ENCODE data around the gene NHLRC2. TPM values are rescaled to one million over a fixed set of nuclear protein-coding genes. Genes with fewer than 3 reads are reported as not detected.

The NHLRC2 gene
- total and polyA plus RNA-seq, 10 donors, result 3.4 to 71.1 (median 47.1) TPM

- Histone ChIP-seq H3K4me3 (no peak overlapping the region), H3K9me3 (no peaks in the 10 kb centered on the region), H3K36me3 (peaks cover 0 to 85% (median 45%) of the 10 kb centered on the region in 6 donors), H3K27ac (no peak overlapping the region), H3K4me1 (no peaks in the 10 kb centered on the region), H3K27me3 (replicated peaks in 1 of 7) (no peaks in the 10 kb centered on the region)
- DNase-seq, result no peak
- WGBS, 5 donors, result 92 to 99% (median 95%) methylated on average over 2 of the region's 2 CpGs
- intact Hi-C loops (cut with DNase I; ENCODE audit: low total_unique reads), result no loop called here
- no peak for TF ChIP-seq CTCF (IDR thresholded peaks at IDR 0.05 in 8 of 11, conservative IDR thresholded peaks at IDR 0.05 in 3 of 11)
- TF ChIP-seq POLR2A (IDR thresholded peaks at IDR 0.05), result no peak
- TF ChIP-seq POLR2AphosphoS5 (IDR thresholded peaks at IDR 0.05), result no peak
These were observed 45.6 kb downstream of the NHLRC2 start for GRCh38 chr10:113899952-113900598.

- Histone ChIP-seq H3K36me3 (peaks cover 2 to 99% (median 61%) of the 10 kb centered on the region in 6 donors), H3K9me3 (no peaks in the 10 kb centered on the region), H3K4me3 (no peak overlapping the region), H3K27ac (no peak overlapping the region), H3K27me3 (replicated peaks in 1 of 7) (no peaks in the 10 kb centered on the region), H3K4me1 (no peaks in the 10 kb centered on the region)
- TF ChIP-seq POLR2AphosphoS5 (IDR thresholded peaks at IDR 0.05), result no peak
- TF ChIP-seq POLR2A (IDR thresholded peaks at IDR 0.05), result no peak
- no peak for TF ChIP-seq CTCF (IDR thresholded peaks at IDR 0.05 in 8 of 11, conservative IDR thresholded peaks at IDR 0.05 in 3 of 11)
- 93 to 100% (median 95%) methylated on average over 1 of the region's 1 CpG for WGBS, 5 donors
- no peak for DNase-seq
- intact Hi-C loops (cut with DNase I; ENCODE audit: low total_unique reads), result no loop called here
These were observed 51.3 kb downstream of the NHLRC2 start for GRCh38 chr10:113905756-113906155.

- TF ChIP-seq POLR2AphosphoS5 (IDR thresholded peaks at IDR 0.05) (no peak), CTCF (IDR thresholded peaks at IDR 0.05 in 8 of 11, conservative IDR thresholded peaks at IDR 0.05 in 3 of 11) (no peak), POLR2A (IDR thresholded peaks at IDR 0.05) (no peak)
- H3K36me3 ChIP-seq, result peaks cover 2 to 97% (median 54%) of the 10 kb centered on the region in 6 donors
- intact Hi-C loops (cut with DNase I; ENCODE audit: low total_unique reads), result no loop called here
- no peaks in the 10 kb centered on the region for H3K27me3 ChIP-seq (replicated peaks in 1 of 7)
- no peak overlapping the region for H3K4me3 ChIP-seq
- WGBS, 5 donors, result 85 to 96% (median 89%) methylated on average over 3 of the region's 3 CpGs
- no peak overlapping the region for H3K27ac ChIP-seq
- no peaks in the 10 kb centered on the region for H3K4me1 ChIP-seq
- DNase-seq, result no peak
- no peaks in the 10 kb centered on the region for H3K9me3 ChIP-seq
These were observed 52.7 kb downstream of the NHLRC2 start for GRCh38 chr10:113907166-113907565.

GRCh38 chr10:113908236-113908635, 53.8 kb downstream of the NHLRC2 start:
- H3K4me1 ChIP-seq, result no peaks in the 10 kb centered on the region
- H3K36me3 ChIP-seq, result peaks cover 2 to 97% (median 51%) of the 10 kb centered on the region in 6 donors
- intact Hi-C loops (cut with DNase I; ENCODE audit: low total_unique reads), result no loop called here
- H3K4me3 ChIP-seq, result no peak overlapping the region
- WGBS, 5 donors, result 94 to 100% (median 100%) methylated on average over 1 of the region's 1 CpG
- DNase-seq, result no peak
- H3K27me3 ChIP-seq (replicated peaks in 1 of 7), result no peaks in the 10 kb centered on the region
- no peak overlapping the region for H3K27ac ChIP-seq
- TF ChIP-seq CTCF (IDR thresholded peaks at IDR 0.05 in 8 of 11, conservative IDR thresholded peaks at IDR 0.05 in 3 of 11), result no peak
- no peak for TF ChIP-seq POLR2A (IDR thresholded peaks at IDR 0.05)
- TF ChIP-seq POLR2AphosphoS5 (IDR thresholded peaks at IDR 0.05), result no peak
- no peaks in the 10 kb centered on the region for H3K9me3 ChIP-seq
